ENCODE data around the gene PPIL1.

Gene PPIL1

GRCh38 chr6:36843170-36843569, 31.4 kb downstream of the PPIL1 start:
- no peak overlapping the region for H3K27ac Mint-ChIP-seq
- DNase-seq = no peak
- no peaks in the 10 kb centered on the region for H3K9me3 Mint-ChIP-seq
- H3K27me3 Mint-ChIP-seq = peaks cover 59% of the 10 kb centered on the region
- H3K36me3 Mint-ChIP-seq = no peaks in the 10 kb centered on the region
- CTCF ChIA-PET = interaction anchor here (0.9 to 2.6 kb wide), 3 partner anchors 8 to 71 kb away, joined by 3 to 7 read pairs (median 3); no protein-coding TSS in a partner anchor
- no peak overlapping the region for H3K4me3 Mint-ChIP-seq
- H3K4me1 Mint-ChIP-seq = peaks cover 18% of the 10 kb centered on the region

- no peaks in the 10 kb centered on the region for H3K36me3 Mint-ChIP-seq
- no peak overlapping the region for H3K27ac Mint-ChIP-seq
- no peaks in the 10 kb centered on the region for H3K9me3 Mint-ChIP-seq
- H3K27me3 Mint-ChIP-seq = peaks cover 72% of the 10 kb centered on the region
- no peak overlapping the region for H3K4me3 Mint-ChIP-seq
- no peak for DNase-seq
- peaks cover 18% of the 10 kb centered on the region for H3K4me1 Mint-ChIP-seq
- CTCF ChIA-PET = interaction anchor here (1.4 kb wide), 1 partner anchor 8 kb away, joined by 3 read pairs; no protein-coding TSS in a partner anchor
Measured at GRCh38 chr6:36841756-36842155, 32.8 kb downstream of the PPIL1 start.

DNA sequence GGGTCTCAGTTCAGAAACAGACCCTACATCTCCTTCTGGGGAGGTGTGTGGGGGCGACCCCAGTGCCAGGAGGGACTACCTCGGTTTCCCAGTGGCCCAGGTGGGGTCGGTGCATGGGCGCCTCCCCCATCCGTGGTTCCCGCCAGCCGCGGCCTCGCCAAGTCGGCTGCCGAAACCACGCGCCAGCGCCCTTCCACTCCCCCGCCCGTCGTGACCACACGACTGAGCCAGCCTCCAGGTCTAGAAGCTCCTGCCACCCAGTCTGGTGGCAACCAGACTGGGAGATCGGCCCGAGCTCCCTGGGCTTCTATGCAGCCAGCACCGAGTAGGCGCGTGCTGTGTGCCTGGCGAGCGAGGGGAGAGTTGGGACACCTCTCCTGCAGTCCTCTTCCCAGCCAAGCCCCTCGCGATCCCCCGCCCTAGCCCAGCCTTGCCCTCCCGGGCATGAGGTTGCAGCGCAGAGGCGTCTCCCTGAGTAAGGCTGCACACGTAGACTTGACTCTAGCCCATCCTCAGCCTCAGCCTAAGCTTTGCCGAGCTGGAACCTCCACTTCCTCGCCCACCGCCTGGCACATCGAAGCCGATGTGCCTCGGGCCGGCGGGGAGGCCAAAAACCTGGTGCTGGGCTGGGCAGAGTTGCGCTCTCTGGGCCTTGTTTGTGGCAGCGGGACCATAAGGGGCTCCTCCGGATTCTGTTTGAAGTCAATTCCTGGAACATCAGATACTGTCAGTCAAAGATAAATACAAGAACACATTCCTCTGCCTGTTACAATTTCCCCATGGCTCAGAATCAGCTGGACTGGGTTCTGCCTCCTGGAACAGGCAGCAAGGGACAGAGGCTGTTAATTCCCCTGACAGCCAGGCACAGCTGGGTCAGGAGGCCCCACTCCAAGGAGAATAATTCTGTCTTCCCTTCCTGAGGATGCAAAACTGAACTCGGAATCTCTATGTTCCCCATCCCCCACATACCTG, 33.9 kb downstream of the PPIL1 start:
- peaks cover 79% of the 10 kb centered on the region for H3K27me3 Mint-ChIP-seq
- H3K4me1 Mint-ChIP-seq = peaks cover 18% of the 10 kb centered on the region
- H3K4me3 Mint-ChIP-seq = peak overlapping the region; percentile 72
- H3K9me3 Mint-ChIP-seq = no peaks in the 10 kb centered on the region
- CTCF ChIA-PET = interaction anchor here (1.0 to 1.4 kb wide), 2 partner anchors 9 to 74 kb away, joined by 3 read pairs; no protein-coding TSS in a partner anchor
- H3K36me3 Mint-ChIP-seq = no peaks in the 10 kb centered on the region
- H3K27ac Mint-ChIP-seq = no peak overlapping the region
- peak; percentile 54 for DNase-seq

GRCh38 chr6:36839749-36840431, 34.7 kb downstream of the PPIL1 start:
- peaks cover 79% of the 10 kb centered on the region for H3K27me3 Mint-ChIP-seq

DNA sequence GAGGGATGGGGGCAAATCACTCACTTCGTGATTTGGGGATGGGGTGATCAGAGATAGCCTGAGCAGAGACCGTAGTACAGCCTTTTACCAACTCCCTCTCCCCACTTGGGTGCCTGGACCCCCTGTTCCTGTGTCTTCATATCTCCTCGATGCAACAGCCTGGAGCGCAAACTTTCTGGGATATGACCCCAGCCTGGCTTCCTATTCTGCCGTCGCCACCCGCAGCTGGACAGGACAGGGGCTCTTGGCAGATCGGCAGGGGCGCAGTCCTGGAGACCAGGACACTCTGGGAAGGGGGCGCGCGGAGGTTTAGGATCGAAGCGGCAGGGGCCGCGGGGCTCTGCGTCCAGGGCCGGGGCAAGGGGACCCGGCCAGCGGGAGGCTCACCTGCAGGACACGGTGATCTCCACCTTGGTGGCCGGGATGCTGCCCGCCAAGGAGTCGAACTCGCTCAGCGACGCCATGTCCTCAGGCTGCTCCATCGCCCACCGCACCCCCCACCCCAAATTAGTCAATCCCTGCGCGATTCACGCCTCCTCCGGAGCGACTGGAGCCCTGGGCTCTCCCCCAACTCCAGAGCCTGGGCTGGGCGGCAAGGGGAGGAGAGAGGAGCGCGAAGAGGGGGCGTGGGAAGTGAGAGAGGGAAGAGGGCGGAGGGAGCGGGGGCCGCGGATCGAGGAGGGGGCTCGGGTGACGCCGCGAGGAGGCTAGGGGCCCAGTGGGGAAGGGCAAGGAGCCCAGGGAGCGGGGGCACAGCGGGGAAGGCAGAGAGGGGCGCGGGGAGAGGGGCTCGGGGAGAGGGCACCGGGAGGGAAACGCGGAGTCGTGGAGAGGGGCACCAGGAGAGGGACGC, 35.5 kb downstream of the PPIL1 start, which contains the start of gene CPNE5:
Gene CPNE5 (minus strand): TSS at position 549 of the 853 bp plus-strand sequence. CDS start 67 bp downstream, at position 482.
- no peaks in the 10 kb centered on the region for H3K9me3 Mint-ChIP-seq
- CTCF ChIA-PET = interaction anchor here (0.6 to 2.5 kb wide), 5 partner anchors 8 to 141 kb away, joined by 3 to 11 read pairs (median 4); no protein-coding TSS in a partner anchor
- H3K4me1 Mint-ChIP-seq = peaks cover 18% of the 10 kb centered on the region
- H3K27ac Mint-ChIP-seq = no peak within 1 kb of the TSS
- peak; percentile 30 for DNase-seq
- H3K4me3 Mint-ChIP-seq = peak within 1 kb of the TSS; percentile 72
- H3K36me3 Mint-ChIP-seq = no peaks in the 10 kb centered on the region
- peaks cover 80% of the 10 kb centered on the region for H3K27me3 Mint-ChIP-seq

More at GRCh38 chr6:36839749-36840431, 34.7 kb downstream of the PPIL1 start:
- Mint-ChIP-seq H3K4me3 (peak overlapping the region; percentile 72), H3K4me1 (peaks cover 18% of the 10 kb centered on the region), H3K36me3 (no peaks in the 10 kb centered on the region), H3K27ac (no peak overlapping the region), H3K9me3 (no peaks in the 10 kb centered on the region)
- DNase-seq = peak; percentile 65
- CTCF ChIA-PET = no interaction called here

- peaks cover 18% of the 10 kb centered on the region for H3K4me1 Mint-ChIP-seq
- no peak for DNase-seq
- CTCF ChIA-PET = interaction anchor here (1.0 to 2.5 kb wide), 7 partner anchors 9 to 180 kb away, joined by 3 to 11 read pairs (median 4); no protein-coding TSS in a partner anchor
- peaks cover 5% of the 10 kb centered on the region for H3K9me3 Mint-ChIP-seq
- H3K36me3 Mint-ChIP-seq = no peaks in the 10 kb centered on the region
- no peak overlapping the region for H3K4me3 Mint-ChIP-seq
- peaks cover 78% of the 10 kb centered on the region for H3K27me3 Mint-ChIP-seq
- no peak overlapping the region for H3K27ac Mint-ChIP-seq
Measured at GRCh38 chr6:36837686-36838085, 36.9 kb downstream of the PPIL1 start.

DNA sequence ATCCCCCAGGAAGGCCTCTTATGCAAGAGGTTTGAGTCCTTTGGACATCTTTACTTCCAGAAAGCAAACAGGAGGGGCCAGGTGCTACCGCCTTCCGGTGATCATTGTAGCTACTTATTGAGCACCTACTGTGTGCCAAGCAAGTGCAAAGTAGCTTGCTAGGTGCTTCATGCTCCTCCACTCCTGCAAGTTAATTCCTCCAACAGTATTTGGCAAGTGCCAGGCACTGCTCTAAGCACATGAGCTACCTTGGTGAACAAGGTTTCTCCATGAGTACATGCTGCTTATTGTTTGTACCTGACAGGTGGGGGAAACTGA, 37.6 kb downstream of the PPIL1 start:
- Mint-ChIP-seq H3K27me3 (peaks cover 77% of the 10 kb centered on the region), H3K4me3 (no peak overlapping the region)
- CTCF ChIA-PET = interaction anchor here (1.2 to 2.5 kb wide), 4 partner anchors 12 to 181 kb away, joined by 3 to 11 read pairs (median 6); no protein-coding TSS in a partner anchor

DNA sequence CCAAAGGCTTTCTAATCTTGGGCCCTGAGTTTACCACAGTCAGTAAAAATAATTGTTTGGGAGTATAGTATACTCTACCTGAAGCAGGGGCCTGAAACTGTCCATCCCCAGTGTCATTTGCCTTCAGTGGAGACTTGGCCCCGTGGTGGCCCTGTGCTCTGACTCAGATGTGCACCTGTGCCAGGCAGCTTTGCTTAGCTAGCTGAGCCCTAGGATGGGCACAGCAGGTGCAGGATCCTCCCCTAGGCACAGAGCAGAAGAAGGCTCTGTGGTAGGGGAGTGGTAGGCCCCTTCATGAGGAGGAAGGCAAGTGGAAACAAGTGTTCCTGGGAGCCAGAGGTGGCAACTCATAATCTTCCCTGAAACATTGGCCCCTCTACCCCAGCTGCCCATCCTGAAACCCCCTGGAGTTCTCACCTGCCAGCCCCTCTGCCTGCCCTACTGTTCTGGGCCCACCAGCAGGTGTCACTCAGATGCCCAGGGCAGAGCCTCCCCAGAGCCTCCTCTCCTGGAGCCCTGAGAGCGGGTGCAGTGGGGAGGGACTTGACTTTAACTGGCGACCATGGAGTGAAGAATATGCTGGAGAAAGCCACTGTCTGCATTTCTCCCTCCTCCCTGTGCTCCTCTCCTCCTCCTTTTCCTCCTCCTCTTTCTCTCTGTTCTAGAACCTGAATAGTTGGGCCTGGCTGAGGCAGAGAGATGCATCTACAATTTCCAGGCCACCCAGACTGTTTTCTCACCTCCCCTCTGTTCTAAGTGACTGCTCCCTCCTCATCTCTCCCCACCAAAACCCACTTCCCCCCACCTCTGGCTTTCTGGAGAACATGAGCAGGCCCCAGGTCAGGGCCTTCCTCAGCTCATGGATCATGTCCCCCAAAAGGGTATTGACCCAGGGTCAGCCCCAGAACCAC, 38.2 kb downstream of the PPIL1 start:
- Mint-ChIP-seq H3K27ac (no peak overlapping the region), H3K27me3 (peaks cover 77% of the 10 kb centered on the region)
- CTCF ChIA-PET = interaction anchor here (0.6 to 2.5 kb wide), 4 partner anchors 15 to 883 kb away, joined by 3 to 11 read pairs (median 6); no protein-coding TSS in a partner anchor

More for the DNA sequence above, 37.6 kb downstream of the PPIL1 start:
- H3K36me3 Mint-ChIP-seq = no peaks in the 10 kb centered on the region
- H3K4me1 Mint-ChIP-seq = peaks cover 18% of the 10 kb centered on the region
- no peak overlapping the region for H3K27ac Mint-ChIP-seq
- no peak for DNase-seq
- H3K9me3 Mint-ChIP-seq = peaks cover 5% of the 10 kb centered on the region

DNA sequence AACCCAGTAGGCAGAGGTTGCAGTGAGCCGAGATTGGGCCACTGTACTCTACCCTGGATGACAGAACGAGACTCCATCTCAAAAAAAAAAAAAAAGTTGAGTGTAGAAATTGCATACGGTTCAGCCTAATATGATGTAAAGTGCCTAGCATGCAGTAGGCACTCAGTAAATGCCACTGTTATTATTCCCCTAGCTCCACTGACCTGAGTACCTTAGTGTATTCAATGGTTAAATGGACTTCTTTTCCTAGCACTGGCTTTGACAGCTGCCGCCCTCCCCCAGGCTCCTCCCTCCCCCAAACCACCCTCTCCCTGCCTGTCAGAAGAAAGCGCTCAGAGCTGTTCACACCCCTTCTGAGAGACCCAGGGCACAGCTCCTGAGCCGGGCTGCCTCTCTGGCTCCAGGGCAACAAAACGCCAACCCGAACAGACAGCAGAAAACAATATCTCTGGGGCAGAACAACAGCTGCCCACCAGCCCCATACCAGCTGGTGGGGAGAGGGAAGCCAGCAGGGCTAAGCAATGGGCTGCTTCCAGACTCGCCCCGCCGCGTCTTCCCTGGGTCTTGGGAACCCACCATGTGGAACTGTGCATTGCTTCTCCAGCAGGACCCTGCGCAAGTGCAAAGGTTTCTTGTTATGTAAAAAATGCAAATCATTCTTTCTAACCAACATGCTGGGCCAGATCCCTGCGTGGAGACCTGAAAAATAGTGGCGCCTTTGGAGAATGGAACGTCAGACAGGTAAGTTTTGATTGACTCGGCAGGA, 39.8 kb downstream of the PPIL1 start:
- Mint-ChIP-seq H3K4me1 (peaks cover 6% of the 10 kb centered on the region), H3K9me3 (peaks cover 5% of the 10 kb centered on the region), H3K36me3 (no peaks in the 10 kb centered on the region), H3K4me3 (no peak overlapping the region), H3K27me3 (peaks cover 67% of the 10 kb centered on the region), H3K27ac (no peak overlapping the region)
- CTCF ChIA-PET = interaction anchor here (0.7 to 1.8 kb wide), 4 partner anchors 15 to 39 kb away, joined by 3 to 6 read pairs (median 6); partner anchors contain the start of gene PPIL1
- no peak for DNase-seq

More for the DNA sequence above, 38.2 kb downstream of the PPIL1 start:
- Mint-ChIP-seq H3K9me3 (peaks cover 5% of the 10 kb centered on the region), H3K4me1 (peaks cover 18% of the 10 kb centered on the region), H3K36me3 (no peaks in the 10 kb centered on the region), H3K4me3 (no peak overlapping the region)
- no peak for DNase-seq

DNA sequence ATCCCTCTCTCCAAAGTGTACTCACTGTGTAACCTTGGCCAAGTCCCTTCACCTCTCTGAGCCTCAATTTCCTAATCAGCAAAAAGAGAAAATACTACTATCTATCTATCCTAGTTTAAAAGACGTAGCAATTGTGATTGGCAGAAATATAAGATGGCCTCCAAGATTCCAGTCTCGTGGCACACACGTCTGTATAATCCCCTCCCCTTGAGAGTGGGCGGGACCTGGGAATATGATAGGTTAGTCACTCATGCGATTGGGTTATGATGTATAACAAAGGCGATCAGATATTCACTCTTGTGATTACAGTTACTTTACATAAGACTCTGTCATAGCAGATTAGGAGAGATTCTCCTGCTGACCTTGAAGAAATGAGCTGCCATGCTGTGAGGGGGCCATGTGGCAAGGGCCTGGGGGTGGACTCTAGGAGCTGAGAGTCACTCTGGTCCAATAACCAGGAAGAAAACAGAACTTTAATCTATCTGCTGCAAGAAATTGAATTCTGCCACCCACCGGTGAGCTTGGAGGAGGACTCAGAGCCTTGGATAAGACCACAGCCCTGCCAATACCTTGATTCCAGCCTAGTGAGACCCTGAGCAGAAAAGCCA, 41.3 kb downstream of the PPIL1 start:
- no peak overlapping the region for H3K27ac Mint-ChIP-seq
- H3K4me3 Mint-ChIP-seq = no peak overlapping the region
- peaks cover 55% of the 10 kb centered on the region for H3K27me3 Mint-ChIP-seq
- no peak for DNase-seq
- CTCF ChIA-PET = interaction anchor here (1.5 to 1.8 kb wide), 3 partner anchors 18 to 51 kb away, joined by 5 to 6 read pairs (median 5); partner anchors contain the start of gene PPIL1
- peaks cover 5% of the 10 kb centered on the region for H3K9me3 Mint-ChIP-seq
- no peaks in the 10 kb centered on the region for H3K4me1 Mint-ChIP-seq
- no peaks in the 10 kb centered on the region for H3K36me3 Mint-ChIP-seq

DNA sequence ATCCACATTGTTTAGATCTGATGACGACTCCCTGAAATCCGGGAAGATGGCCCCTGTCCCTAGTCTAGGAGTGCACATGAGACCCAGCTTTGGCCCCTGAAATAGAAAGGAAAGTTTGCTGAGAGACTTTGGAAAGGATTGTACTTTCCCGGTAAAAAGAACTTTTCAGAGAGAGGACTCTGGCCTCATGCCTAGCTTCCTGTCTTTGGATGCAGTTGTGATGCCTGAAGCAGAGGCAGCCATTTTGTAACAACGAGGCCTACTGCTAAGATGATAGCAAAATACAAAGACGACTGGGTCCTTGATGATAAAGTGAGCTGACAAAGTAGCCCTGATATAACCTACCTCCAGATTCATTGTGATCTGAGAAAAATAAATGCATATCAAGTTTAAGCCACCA, 42.3 kb downstream of the PPIL1 start:
- Mint-ChIP-seq H3K27ac (no peak overlapping the region), H3K4me3 (no peak overlapping the region), H3K36me3 (no peaks in the 10 kb centered on the region), H3K9me3 (peaks cover 5% of the 10 kb centered on the region), H3K27me3 (peaks cover 53% of the 10 kb centered on the region), H3K4me1 (peaks cover 7% of the 10 kb centered on the region)
- CTCF ChIA-PET = interaction anchor here (1.1 to 1.5 kb wide), 2 partner anchors 20 to 50 kb away, joined by 3 to 5 read pairs; no protein-coding TSS in a partner anchor
- DNase-seq = no peak
